ENCODE data around the gene PALLD.

The PALLD gene

DNA sequence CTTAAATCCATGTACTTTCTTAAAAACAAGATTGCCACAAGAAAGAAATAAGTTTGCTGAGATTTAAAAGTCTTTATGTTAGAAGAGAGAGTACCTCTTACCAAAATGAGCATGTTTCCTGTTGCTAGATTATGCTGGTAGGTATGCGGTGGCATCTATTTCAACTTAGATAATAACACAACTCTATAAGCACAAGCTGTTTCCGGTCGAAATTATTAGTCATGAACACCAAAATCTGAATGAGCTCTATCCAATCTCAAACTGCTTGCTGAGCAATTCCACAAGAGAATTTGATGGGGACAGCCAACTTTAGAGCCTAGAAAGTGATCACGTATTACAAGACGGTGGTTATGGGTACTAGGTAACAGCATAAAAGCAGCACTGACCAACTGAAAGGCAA, 463.9 kb downstream of the PALLD start:
- no peak for DNase-seq
- in situ Hi-C loops (cut with MboI; ENCODE audit: low pct_unique_long_range_greater_than_20kb, low sequenced_read_pairs) = no loop called here

DNA sequence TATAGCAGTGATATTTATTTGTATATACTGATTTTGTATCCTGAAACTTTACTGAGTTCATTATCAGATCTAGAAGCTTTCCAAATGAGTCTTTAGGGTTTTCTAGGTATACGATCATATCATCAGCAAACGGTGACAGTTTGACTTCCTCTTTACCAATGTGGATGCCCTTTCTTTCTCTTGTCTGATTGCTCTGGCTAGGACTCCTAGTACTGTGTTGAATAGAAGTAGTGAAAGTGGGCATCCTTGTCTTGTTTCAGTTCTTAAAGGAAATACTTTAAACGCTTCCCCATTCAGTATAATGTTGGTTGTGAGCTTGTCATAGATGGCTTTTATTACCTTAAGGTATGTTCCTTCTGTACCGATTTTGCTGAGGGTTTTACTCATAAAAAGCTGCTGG, 475.7 kb downstream of the PALLD start:
- DNase-seq = no peak
- in situ Hi-C loops (cut with MboI; ENCODE audit: low pct_unique_long_range_greater_than_20kb, low sequenced_read_pairs) = no loop called here

Data from KBM-7 (cell line).